Measurements from ENCODE around the gene GALNT14. TPM values are rescaled to one million over a fixed set of nuclear protein-coding genes. Genes with fewer than 3 reads are reported as not detected.

Gene GALNT14
- total RNA-seq, 1 donor from 2014 or later, result 2.1 TPM

GRCh38 chr2:30948130-30948529, 190.1 kb downstream of the GALNT14 start:
- Mint-ChIP-seq H3K36me3 (ENCODE audit: low read depth, unreplicated experiment) (no peaks in the 10 kb centered on the region), H3K4me3 (ENCODE audit: unreplicated experiment) (no peak overlapping the region), H3K27ac (ENCODE audit: unreplicated experiment) (no peak overlapping the region), H3K9me3 (ENCODE audit: unreplicated experiment) (peaks cover 9% of the 10 kb centered on the region), H3K4me1 (ENCODE audit: low read depth, unreplicated experiment) (no peaks in the 10 kb centered on the region), H3K27me3 (ENCODE audit: low read depth, unreplicated experiment) (peaks cover 3% of the 10 kb centered on the region)
- Histone ChIP-seq H3K4me2 (ENCODE audit: low read length) (no peak overlapping the region), H3K4me1 (ENCODE audit: insufficient read depth, low read length) (no peaks in the 10 kb centered on the region), H3K36me3 (ENCODE audit: insufficient read depth, low read length) (no peaks in the 10 kb centered on the region), H3K27me3 (ENCODE audit: insufficient read depth, low read length) (no peaks in the 10 kb centered on the region), H3K4me3 (ENCODE audit: insufficient read depth, low read depth, low read length) (no peak overlapping the region), H3K27ac (ENCODE audit: low read depth, low read length) (no peak overlapping the region), H3K9ac (ENCODE audit: low read length) (no peak overlapping the region), H4K20me1 (ENCODE audit: insufficient read depth, low read length) (no peaks in the 10 kb centered on the region), H3K9me3 (ENCODE audit: insufficient read depth, low read depth, low read length) (no peaks in the 10 kb centered on the region), H3K79me2 (ENCODE audit: insufficient read depth, low read length) (no peaks in the 10 kb centered on the region), H2AFZ (ENCODE audit: low read depth, low read length) (no peak overlapping the region)
- FAIRE-seq (no peak), DNase-seq (ENCODE audit: low read depth) (no peak)
- no peak for TF ChIP-seq EZH2 (IDR thresholded peaks at IDR 0.05; ENCODE audit: insufficient read depth, low read length)
- TF ChIP-seq CTCF (IDR thresholded peaks at IDR 0.05; ENCODE audit: insufficient read depth, low read depth, low read length), result no peak

- H3K36me3 ChIP-seq (ENCODE audit: insufficient read depth, low read length), result no peaks in the 10 kb centered on the region
- no peak overlapping the region for H3K4me3 ChIP-seq (ENCODE audit: insufficient read depth, low read depth, low read length)
- peaks cover 6% of the 10 kb centered on the region for H3K27me3 Mint-ChIP-seq (ENCODE audit: low read depth, unreplicated experiment)
- H3K9me3 ChIP-seq (ENCODE audit: insufficient read depth, low read depth, low read length), result no peaks in the 10 kb centered on the region
- DNase-seq (ENCODE audit: low read depth) (no peak), FAIRE-seq (no peak)
- no peaks in the 10 kb centered on the region for H3K79me2 ChIP-seq (ENCODE audit: insufficient read depth, low read length)
- H3K27ac Mint-ChIP-seq (ENCODE audit: unreplicated experiment), result no peak overlapping the region
- H3K4me1 ChIP-seq (ENCODE audit: insufficient read depth, low read length), result no peaks in the 10 kb centered on the region
- no peaks in the 10 kb centered on the region for H4K20me1 ChIP-seq (ENCODE audit: insufficient read depth, low read length)
- H3K9me3 Mint-ChIP-seq (ENCODE audit: unreplicated experiment), result peaks cover 9% of the 10 kb centered on the region
- H3K4me3 Mint-ChIP-seq (ENCODE audit: unreplicated experiment), result no peak overlapping the region
- H2AFZ ChIP-seq (ENCODE audit: low read depth, low read length), result no peak overlapping the region
- no peak overlapping the region for H3K27ac ChIP-seq (ENCODE audit: low read depth, low read length)
- no peaks in the 10 kb centered on the region for H3K36me3 Mint-ChIP-seq (ENCODE audit: low read depth, unreplicated experiment)
- no peaks in the 10 kb centered on the region for H3K27me3 ChIP-seq (ENCODE audit: insufficient read depth, low read length)
- no peak for TF ChIP-seq CTCF (IDR thresholded peaks at IDR 0.05; ENCODE audit: insufficient read depth, low read depth, low read length)
- no peak for TF ChIP-seq EZH2 (IDR thresholded peaks at IDR 0.05; ENCODE audit: insufficient read depth, low read length)
- H3K4me2 ChIP-seq (ENCODE audit: low read length), result no peak overlapping the region
- no peak overlapping the region for H3K9ac ChIP-seq (ENCODE audit: low read length)
- H3K4me1 Mint-ChIP-seq (ENCODE audit: low read depth, unreplicated experiment), result no peaks in the 10 kb centered on the region
Measured at GRCh38 chr2:30947686-30948085, 190.6 kb downstream of the GALNT14 start.

- DNase-seq (ENCODE audit: low read depth) (no peak), FAIRE-seq (no peak)
- Histone ChIP-seq H3K9ac (ENCODE audit: low read length) (no peak overlapping the region), H3K27ac (ENCODE audit: low read depth, low read length) (no peak overlapping the region), H3K79me2 (ENCODE audit: insufficient read depth, low read length) (no peaks in the 10 kb centered on the region), H2AFZ (ENCODE audit: low read depth, low read length) (no peak overlapping the region), H3K4me1 (ENCODE audit: insufficient read depth, low read length) (no peaks in the 10 kb centered on the region), H4K20me1 (ENCODE audit: insufficient read depth, low read length) (no peaks in the 10 kb centered on the region), H3K36me3 (ENCODE audit: insufficient read depth, low read length) (no peaks in the 10 kb centered on the region), H3K27me3 (ENCODE audit: insufficient read depth, low read length) (no peaks in the 10 kb centered on the region), H3K4me2 (ENCODE audit: low read length) (no peak overlapping the region), H3K4me3 (ENCODE audit: insufficient read depth, low read depth, low read length) (no peak overlapping the region), H3K9me3 (ENCODE audit: insufficient read depth, low read depth, low read length) (no peaks in the 10 kb centered on the region)
- Mint-ChIP-seq H3K4me3 (ENCODE audit: unreplicated experiment) (no peak overlapping the region), H3K27me3 (ENCODE audit: low read depth, unreplicated experiment) (peaks cover 21% of the 10 kb centered on the region), H3K4me1 (ENCODE audit: low read depth, unreplicated experiment) (no peaks in the 10 kb centered on the region), H3K27ac (ENCODE audit: unreplicated experiment) (no peak overlapping the region), H3K9me3 (ENCODE audit: unreplicated experiment) (peaks cover 4% of the 10 kb centered on the region), H3K36me3 (ENCODE audit: low read depth, unreplicated experiment) (no peaks in the 10 kb centered on the region)
- TF ChIP-seq EZH2 (IDR thresholded peaks at IDR 0.05; ENCODE audit: insufficient read depth, low read length) (no peak), CTCF (IDR thresholded peaks at IDR 0.05; ENCODE audit: insufficient read depth, low read depth, low read length) (no peak)
Measured at GRCh38 chr2:30942419-30942818, 195.8 kb downstream of the GALNT14 start.
